Fibroblast of skin of right biceps (primary cell): ENCODE measurements around the gene OOSP4B.
"Not testable (repeated sequence)": the region's sequence is repeated elsewhere in the genome, so short reads cannot be mapped to it uniquely, and the experiment has no call there.

Source experiments
- DNase-seq: peaks from one replicate; pipeline ENCODE4 v3.0.0-alpha.2; 2013

Gene OOSP4B

GRCh38 chr11:60016881-60017280 is at the start of gene OOSP4B:
Gene OOSP4B, plus strand, starts transcription at chr11:60017181.
- no peak for DNase-seq

GRCh38 chr11:59967677-59968394 is 49.1 kb upstream of the OOSP4B start:
- no peak for DNase-seq

- DNase-seq: no peak
These were observed 48.6 kb upstream of the OOSP4B start for GRCh38 chr11:59968395-59968783.

GRCh38 chr11:59973097-59973496 is 43.9 kb upstream of the OOSP4B start:
- DNase-seq: no peak

- no peak for DNase-seq
These were observed 35.7 kb upstream of the OOSP4B start for GRCh38 chr11:59981106-59981770.

- not testable (repeated sequence) for DNase-seq
These were observed 34.9 kb upstream of the OOSP4B start for GRCh38 chr11:59982037-59982436.

GRCh38 chr11:59983212-59983611 is 33.8 kb upstream of the OOSP4B start:
- DNase-seq: no peak

- DNase-seq: no peak
These were observed 32.6 kb upstream of the OOSP4B start for GRCh38 chr11:59984368-59984767.

GRCh38 chr11:59990421-59990820 is 26.6 kb upstream of the OOSP4B start:
- DNase-seq: no peak

- no peak for DNase-seq
These were observed 24.6 kb upstream of the OOSP4B start for GRCh38 chr11:59992425-59992824.

GRCh38 chr11:59997800-59998199 is 19.2 kb upstream of the OOSP4B start:
- DNase-seq: no peak

GRCh38 chr11:59999691-60000090 is 17.3 kb upstream of the OOSP4B start:
- no peak for DNase-seq

GRCh38 chr11:60003729-60004128 is 13.3 kb upstream of the OOSP4B start:
- no peak for DNase-seq

- DNase-seq: no peak
These were observed 11.6 kb upstream of the OOSP4B start for GRCh38 chr11:60005360-60005759.

GRCh38 chr11:60018058-60018457 is 1.1 kb downstream of the OOSP4B start:
- DNase-seq: no peak

GRCh38 chr11:60020376-60020775 is 3.4 kb downstream of the OOSP4B start:
- not testable (repeated sequence) for DNase-seq

GRCh38 chr11:60029015-60029632 is 12.1 kb downstream of the OOSP4B start:
- DNase-seq: no peak

GRCh38 chr11:60040109-60040508 is 23.1 kb downstream of the OOSP4B start, which contains the start of gene OOSP2:
Gene OOSP2, plus strand, starts transcription at chr11:60040409. Its CDS starts 51 bp downstream, at chr11:60040460.
- DNase-seq: no peak

- not testable (repeated sequence) for DNase-seq
These were observed 33.4 kb downstream of the OOSP4B start for GRCh38 chr11:60050422-60050821.

GRCh38 chr11:60050839-60051238 is 33.9 kb downstream of the OOSP4B start:
- DNase-seq: not testable (repeated sequence)

- DNase-seq: no peak
These were observed 39.5 kb downstream of the OOSP4B start, which contains the start of gene MS4A3 for GRCh38 chr11:60056349-60056969. Gene MS4A3, plus strand, starts transcription at chr11:60056665. Its CDS starts 4,496 bp downstream, at chr11:60061161.

- no peak for DNase-seq
These were observed 42.1 kb downstream of the OOSP4B start for GRCh38 chr11:60059052-60059451.

GRCh38 chr11:60059521-60060240 is 42.7 kb downstream of the OOSP4B start:
- DNase-seq: no peak
